Upper lobe of right lung (tissue), 1 donor: ENCODE results near the gene CCNH. TPM values are rescaled to one million over a fixed set of nuclear protein-coding genes. Genes with fewer than 3 reads are reported as not detected.

Experiments
- ATAC-seq: fragments of 200-7000 bp; cut with Tn5 transposase; one replicate; pipeline ENCODE4 v1.9.1; 2020; ENCODE audit warnings: mild to moderate bottlenecking, moderate library complexity
- DNase-seq: peaks from one replicate; pipeline ENCODE4 v3.0.0-alpha.2; 2020
- H3K27ac ChIP-seq: fragments of 200-600 bp; one replicate; pipeline ENCODE4 v1.8.0; 2022
- H3K27me3 ChIP-seq: fragments of 200-600 bp; one replicate; pipeline ENCODE4 v1.8.0; 2022; ENCODE audit warnings: mild to moderate bottlenecking
- H3K36me3 ChIP-seq: fragments of 200-600 bp; one replicate; pipeline ENCODE4 v1.8.0; 2022
- H3K4me1 ChIP-seq: fragments of 200-600 bp; one replicate; pipeline ENCODE4 v1.8.0; 2022
- H3K4me3 ChIP-seq: fragments of 200-600 bp; one replicate; pipeline ENCODE4 v1.8.0; 2022; ENCODE audit warnings: mild to moderate bottlenecking
- H3K9me3 ChIP-seq: fragments of 200-600 bp; one replicate; pipeline ENCODE4 v1.8.0; 2022
- CTCF ChIP-seq: fragments of 200-600 bp; IDR thresholded peaks from one replicate; pipeline ENCODE4 v1.8.0; 2022; ENCODE audit warnings: antibody characterized with exemption
- intact Hi-C: fragments of 100-400 bp; cut with DNase I; formaldehyde crosslinking; loops from one replicate; pipeline ENCODE4 v1.11.0; 2022
- total RNA-seq: library from RNA; stranded (reverse); fragmentation: NEBNext Ultra II Directional; extraction: Animal tissue kit (Norgen Biotek cat#: 25700); gene quantifications from one replicate; pipeline ENCODE4 v1.2.1, GENCODE V29; 2021
- donor health status: DM: no; HTN: yes; CAD: no; lungs with severe emphysema.

Gene CCNH
- total RNA-seq, 1 donor from 2014 or later: 50.4 TPM

DNA sequence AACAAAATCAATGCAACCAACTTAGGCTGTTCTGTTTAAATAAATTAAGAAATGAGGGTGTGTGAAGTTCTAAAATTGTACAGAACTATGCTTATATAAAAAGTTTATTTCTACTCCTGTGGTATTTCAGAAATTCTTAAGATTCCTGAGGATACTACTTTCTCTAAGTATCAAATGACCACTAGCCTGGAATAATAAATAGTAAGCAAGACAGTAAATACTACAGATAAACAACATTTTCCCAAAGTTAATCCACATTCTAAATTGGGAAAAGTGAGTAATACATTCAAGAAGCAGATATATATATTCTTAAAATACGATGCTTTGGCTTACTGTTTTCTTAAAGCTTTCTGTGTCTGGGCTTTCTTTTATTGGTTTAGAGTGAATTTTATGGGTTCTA lies 29.5 kb downstream of the CCNH start:
- Histone ChIP-seq H3K9me3 (no peaks in the 10 kb centered on the region), H3K4me3 (no peak overlapping the region), H3K4me1 (no peaks in the 10 kb centered on the region), H3K36me3 (peaks cover 97% of the 10 kb centered on the region), H3K27me3 (no peaks in the 10 kb centered on the region), H3K27ac (no peak overlapping the region)
- intact Hi-C loops: no loop called here
- DNase-seq: no peak
- no peak for ATAC-seq
- TF ChIP-seq CTCF: no peak

- no peak for ATAC-seq
- Histone ChIP-seq H3K9me3 (no peaks in the 10 kb centered on the region), H3K36me3 (peaks cover 97% of the 10 kb centered on the region), H3K27ac (no peak overlapping the region), H3K4me1 (no peaks in the 10 kb centered on the region), H3K27me3 (no peaks in the 10 kb centered on the region), H3K4me3 (no peak overlapping the region)
- DNase-seq: no peak
- intact Hi-C loops: no loop called here
- TF ChIP-seq CTCF: no peak
Observed at GRCh38 chr5:87382224-87382623, 30.5 kb downstream of the CCNH start.

- no peak for ATAC-seq
- H3K36me3 ChIP-seq: peaks cover 59% of the 10 kb centered on the region
- TF ChIP-seq CTCF: no peak
Observed at GRCh38 chr5:87372705-87373104, 40.0 kb downstream of the CCNH start.

GRCh38 chr5:87369431-87369830 lies 43.3 kb downstream of the CCNH start:
- intact Hi-C loops: no loop called here
- ATAC-seq (no peak), DNase-seq (no peak)
- TF ChIP-seq CTCF: no peak
- peaks cover 54% of the 10 kb centered on the region for H3K36me3 ChIP-seq
- H3K4me3 ChIP-seq: no peak overlapping the region
- no peaks in the 10 kb centered on the region for H3K9me3 ChIP-seq
- H3K27me3 ChIP-seq: no peaks in the 10 kb centered on the region
- no peak overlapping the region for H3K27ac ChIP-seq
- H3K4me1 ChIP-seq: no peaks in the 10 kb centered on the region

More at GRCh38 chr5:87372705-87373104, 40.0 kb downstream of the CCNH start:
- intact Hi-C loops: no loop called here
- Histone ChIP-seq H3K27me3 (no peaks in the 10 kb centered on the region), H3K4me1 (no peaks in the 10 kb centered on the region), H3K27ac (no peak overlapping the region), H3K4me3 (no peak overlapping the region), H3K9me3 (no peaks in the 10 kb centered on the region)
- DNase-seq: no peak

GRCh38 chr5:87368601-87369000 lies 44.1 kb downstream of the CCNH start:
- ATAC-seq (no peak), DNase-seq (no peak)
- no peak for TF ChIP-seq CTCF
- intact Hi-C loops: no loop called here
- H3K27me3 ChIP-seq: no peaks in the 10 kb centered on the region
- H3K36me3 ChIP-seq: peaks cover 54% of the 10 kb centered on the region
- H3K9me3 ChIP-seq: no peaks in the 10 kb centered on the region
- H3K27ac ChIP-seq: no peak overlapping the region
- H3K4me3 ChIP-seq: no peak overlapping the region
- H3K4me1 ChIP-seq: no peaks in the 10 kb centered on the region

- ATAC-seq (no peak), DNase-seq (no peak)
- H3K36me3 ChIP-seq: peaks cover 41% of the 10 kb centered on the region
- no peaks in the 10 kb centered on the region for H3K27me3 ChIP-seq
- intact Hi-C loops: no loop called here
- no peaks in the 10 kb centered on the region for H3K9me3 ChIP-seq
- no peak for TF ChIP-seq CTCF
- no peaks in the 10 kb centered on the region for H3K4me1 ChIP-seq
- H3K27ac ChIP-seq: no peak overlapping the region
- no peak overlapping the region for H3K4me3 ChIP-seq
Observed at GRCh38 chr5:87367243-87367642, 45.5 kb downstream of the CCNH start.
